Activated T-helper 1 cell treated with anti-CD3 and anti-CD28 coated beads, Interleukin-12 subunit alpha, Interleukin-12 subunit beta, Interleukin-2, Interleukin-4 antibody, amounts not matched to agents 30 ng/mL and 10 ng/mL and 1 ng/mL, durations not matched to agents 14 hours and 24 hours and 36 hours (primary cell): Measurements from ENCODE around the gene GPX1. TPM values are rescaled to one million over a fixed set of nuclear protein-coding genes. Genes with fewer than 3 reads are reported as not detected.
"Not testable (repeated sequence)": the region's sequence is repeated elsewhere in the genome, so short reads cannot be mapped to it uniquely, and the experiment has no call there.

ENCODE experiments used
- DNase-seq: peaks from one replicate; pipeline ENCODE4 v3.0.0; 2021; ENCODE audit warnings: low spot score
- H3K27ac Mint-ChIP-seq: one replicate; pipeline ENCODE4 v1.8.0; 2021; ENCODE audit warnings: mild to moderate bottlenecking, mixed read lengths
- H3K27me3 Mint-ChIP-seq: one replicate; pipeline ENCODE4 v1.8.0; 2022; ENCODE audit warnings: mild to moderate bottlenecking, moderate library complexity, mixed read lengths; ENCODE audit not compliant: insufficient read depth
- H3K36me3 Mint-ChIP-seq: one replicate; pipeline ENCODE4 v1.8.0; 2021; ENCODE audit warnings: low read depth, mixed read lengths
- H3K4me1 Mint-ChIP-seq: one replicate; pipeline ENCODE4 v1.8.0; 2021; ENCODE audit warnings: low read depth, mixed read lengths
- H3K4me3 Mint-ChIP-seq: one replicate; pipeline ENCODE4 v1.8.0; 2021; ENCODE audit warnings: mild to moderate bottlenecking, moderate library complexity, mixed read lengths
- H3K9me3 Mint-ChIP-seq: one replicate; pipeline ENCODE4 v1.8.0; 2021; ENCODE audit warnings: mixed read lengths
- intact Hi-C: fragments of 100-400 bp; cut with micrococcal nuclease; formaldehyde crosslinking; loops from one replicate; pipeline ENCODE4 v1.15.1; 2024
- total RNA-seq: library from RNA; stranded (reverse); gene quantifications from 2 replicates; pipeline ENCODE4 v1.2.3, GENCODE V29; 2022

GPX1 gene
- total RNA-seq, 1 donor from 2014 or later = 181 TPM

GRCh38 chr3:49352281-49352680 is 5.9 kb downstream of the GPX1 start:
- DNase-seq = no peak
- H3K27me3 Mint-ChIP-seq = no peaks in the 10 kb centered on the region
- H3K4me3 Mint-ChIP-seq = no peak overlapping the region
- no peaks in the 10 kb centered on the region for H3K9me3 Mint-ChIP-seq
- intact Hi-C loops = no loop called here
- peaks cover 14% of the 10 kb centered on the region for H3K4me1 Mint-ChIP-seq
- H3K36me3 Mint-ChIP-seq = peaks cover 13% of the 10 kb centered on the region
- H3K27ac Mint-ChIP-seq = no peak overlapping the region

- Mint-ChIP-seq H3K27ac (no peak overlapping the region), H3K9me3 (no peaks in the 10 kb centered on the region), H3K27me3 (no peaks in the 10 kb centered on the region), H3K36me3 (peaks cover 11% of the 10 kb centered on the region), H3K4me3 (no peak overlapping the region), H3K4me1 (peaks cover 12% of the 10 kb centered on the region)
- DNase-seq = no peak
- intact Hi-C loops = no loop called here
Measured at GRCh38 chr3:49351521-49352011, 6.6 kb downstream of the GPX1 start.

- Mint-ChIP-seq H3K4me3 (no peak overlapping the region), H3K36me3 (peaks cover 6% of the 10 kb centered on the region), H3K27ac (no peak overlapping the region), H3K4me1 (peaks cover 15% of the 10 kb centered on the region), H3K9me3 (no peaks in the 10 kb centered on the region), H3K27me3 (no peaks in the 10 kb centered on the region)
- intact Hi-C loops = no loop called here
- no peak for DNase-seq
Measured at GRCh38 chr3:49349348-49350114, 8.6 kb downstream of the GPX1 start.

- intact Hi-C loops, H3K4me3 Mint-ChIP-seq, H3K9me3 Mint-ChIP-seq, DNase-seq, H3K27ac Mint-ChIP-seq, H3K36me3 Mint-ChIP-seq, H3K27me3 Mint-ChIP-seq: not testable (repeated sequence)
- H3K4me1 Mint-ChIP-seq = peaks cover 17% of the 10 kb centered on the region
Measured at GRCh38 chr3:49348361-49348760, 9.8 kb downstream of the GPX1 start.

GRCh38 chr3:49346797-49347251 is 11.3 kb downstream of the GPX1 start:
- intact Hi-C loops = no loop called here
- no peak for DNase-seq
- no peaks in the 10 kb centered on the region for H3K9me3 Mint-ChIP-seq
- H3K4me1 Mint-ChIP-seq = peaks cover 23% of the 10 kb centered on the region
- no peak overlapping the region for H3K4me3 Mint-ChIP-seq
- H3K36me3 Mint-ChIP-seq = peaks cover 4% of the 10 kb centered on the region
- peak overlapping the region; percentile 29 for H3K27ac Mint-ChIP-seq
- no peaks in the 10 kb centered on the region for H3K27me3 Mint-ChIP-seq

GRCh38 chr3:49343163-49343562 is 15.0 kb downstream of the GPX1 start:
- peaks cover 15% of the 10 kb centered on the region for H3K36me3 Mint-ChIP-seq
- peaks cover 45% of the 10 kb centered on the region for H3K4me1 Mint-ChIP-seq
- no peak overlapping the region for H3K27ac Mint-ChIP-seq
- H3K27me3 Mint-ChIP-seq = no peaks in the 10 kb centered on the region
- H3K4me3 Mint-ChIP-seq = no peak overlapping the region
- no peaks in the 10 kb centered on the region for H3K9me3 Mint-ChIP-seq
- intact Hi-C loops = loop anchor here (5.0 kb wide), 3 partner anchors 321 to 894 kb away; partner anchors contain the start of genes APEH, GNAI2 and NDUFAF3
- no peak for DNase-seq

GRCh38 chr3:49341996-49342395 is 16.2 kb downstream of the GPX1 start:
- peaks cover 48% of the 10 kb centered on the region for H3K4me1 Mint-ChIP-seq
- H3K36me3 Mint-ChIP-seq = peaks cover 17% of the 10 kb centered on the region
- H3K9me3 Mint-ChIP-seq = no peaks in the 10 kb centered on the region
- peak overlapping the region; percentile 75 for H3K4me3 Mint-ChIP-seq
- DNase-seq = no peak
- intact Hi-C loops = loop anchor here (2.0 to 5.0 kb wide), 6 partner anchors 35 to 895 kb away; partner anchors contain the start of genes APEH, GNAI2, NDUFAF3 and USP19
- H3K27me3 Mint-ChIP-seq = no peaks in the 10 kb centered on the region
- peak overlapping the region; percentile 98 for H3K27ac Mint-ChIP-seq

- H3K9me3 Mint-ChIP-seq = no peaks in the 10 kb centered on the region
- peaks cover 45% of the 10 kb centered on the region for H3K4me1 Mint-ChIP-seq
- intact Hi-C loops = loop anchor here (1.0 to 5.0 kb wide), 14 partner anchors 18 to 897 kb away; partner anchors contain the start of genes APEH, CCDC71, DAG1 and GNAI2
- H3K4me3 Mint-ChIP-seq = peak within 1 kb of the TSS; percentile 92
- H3K36me3 Mint-ChIP-seq = peaks cover 19% of the 10 kb centered on the region
- DNase-seq = peak; percentile 93
- no peaks in the 10 kb centered on the region for H3K27me3 Mint-ChIP-seq
- H3K27ac Mint-ChIP-seq = peak within 1 kb of the TSS; percentile 100
Measured at GRCh38 chr3:49339941-49340800, 18.0 kb downstream of the GPX1 start, which contains the start of gene USP4. Gene USP4 (minus strand): TSS chr3:49340053. CDS start chr3:49340024, 29 bp downstream.

- peak overlapping the region; percentile 92 for H3K4me3 Mint-ChIP-seq
- intact Hi-C loops = no loop called here
- H3K9me3 Mint-ChIP-seq = no peaks in the 10 kb centered on the region
- H3K27me3 Mint-ChIP-seq = no peaks in the 10 kb centered on the region
- peaks cover 22% of the 10 kb centered on the region for H3K36me3 Mint-ChIP-seq
- peaks cover 39% of the 10 kb centered on the region for H3K4me1 Mint-ChIP-seq
- DNase-seq = no peak
- H3K27ac Mint-ChIP-seq = peak overlapping the region; percentile 100
Measured at GRCh38 chr3:49339581-49339940, 18.6 kb downstream of the GPX1 start.

GRCh38 chr3:49333916-49334633 is 24.1 kb downstream of the GPX1 start:
- no peak overlapping the region for H3K27ac Mint-ChIP-seq
- H3K9me3 Mint-ChIP-seq = no peaks in the 10 kb centered on the region
- intact Hi-C loops = no loop called here
- no peak for DNase-seq
- H3K36me3 Mint-ChIP-seq = peaks cover 34% of the 10 kb centered on the region
- H3K4me1 Mint-ChIP-seq = peaks cover 20% of the 10 kb centered on the region
- no peaks in the 10 kb centered on the region for H3K27me3 Mint-ChIP-seq
- no peak overlapping the region for H3K4me3 Mint-ChIP-seq

- DNase-seq = no peak
- no peaks in the 10 kb centered on the region for H3K9me3 Mint-ChIP-seq
- no peaks in the 10 kb centered on the region for H3K27me3 Mint-ChIP-seq
- H3K36me3 Mint-ChIP-seq = peaks cover 29% of the 10 kb centered on the region
- H3K4me3 Mint-ChIP-seq = no peak overlapping the region
- intact Hi-C loops = no loop called here
- peaks cover 11% of the 10 kb centered on the region for H3K4me1 Mint-ChIP-seq
- H3K27ac Mint-ChIP-seq = peak overlapping the region; percentile 66
Measured at GRCh38 chr3:49333091-49333490, 25.1 kb downstream of the GPX1 start.

- no peaks in the 10 kb centered on the region for H3K27me3 Mint-ChIP-seq
- intact Hi-C loops = no loop called here
- no peak overlapping the region for H3K27ac Mint-ChIP-seq
- peaks cover 31% of the 10 kb centered on the region for H3K36me3 Mint-ChIP-seq
- H3K4me1 Mint-ChIP-seq = peaks cover 8% of the 10 kb centered on the region
- no peak overlapping the region for H3K4me3 Mint-ChIP-seq
- DNase-seq = no peak
- no peaks in the 10 kb centered on the region for H3K9me3 Mint-ChIP-seq
Measured at GRCh38 chr3:49329186-49329585, 29.0 kb downstream of the GPX1 start.
